Effector CD8-positive, alpha-beta T cell (primary cell): ENCODE results near the gene LRRC25.

Experiments used
- DNase-seq: peaks from one replicate; lab custom pipeline; 2025; lab: John Stamatoyannopoulos, UW
- total RNA-seq, 4 experiments: gene quantifications; one replicate each; lab custom pipeline; 2026; lab: John Stamatoyannopoulos, UW

The LRRC25 gene
- 0 to 0.73 (median 0.19) reads per million in 4 experiments for total RNA-seq

GRCh38 chr19:18397242-18398202 is at the start of gene LRRC25:
Gene LRRC25 (minus strand): TSS chr19:18397622. CDS start chr19:18396963, 659 bp downstream.
- DNase-seq: no peak

- DNase-seq: no peak
Measured at GRCh38 chr19:18446811-18447359, 49.5 kb upstream of the LRRC25 start.

- no peak for DNase-seq
Measured at GRCh38 chr19:18446145-18446810, 48.9 kb upstream of the LRRC25 start.

GRCh38 chr19:18445262-18445948 is 48.0 kb upstream of the LRRC25 start:
- no peak for DNase-seq

GRCh38 chr19:18444513-18444912 is 47.1 kb upstream of the LRRC25 start:
- no peak for DNase-seq

- no peak for DNase-seq
Measured at GRCh38 chr19:18443831-18444230, 46.4 kb upstream of the LRRC25 start.

GRCh38 chr19:18443406-18443805 is 46.0 kb upstream of the LRRC25 start:
- no peak for DNase-seq

GRCh38 chr19:18442941-18443340 is 45.5 kb upstream of the LRRC25 start:
- no peak for DNase-seq

GRCh38 chr19:18441804-18442788 is 44.7 kb upstream of the LRRC25 start:
- no peak for DNase-seq

GRCh38 chr19:18440936-18441803 is 43.7 kb upstream of the LRRC25 start:
- DNase-seq: no peak

GRCh38 chr19:18440415-18440877 is 43.0 kb upstream of the LRRC25 start:
- DNase-seq: no peak

- DNase-seq: no peak
Measured at GRCh38 chr19:18439910-18440237, 42.5 kb upstream of the LRRC25 start.

GRCh38 chr19:18439025-18439909 is 41.8 kb upstream of the LRRC25 start:
- no peak for DNase-seq

- no peak for DNase-seq
Measured at GRCh38 chr19:18438331-18439024, 41.1 kb upstream of the LRRC25 start.

- peak; percentile 74 for DNase-seq
Measured at GRCh38 chr19:18437491-18438330, 40.3 kb upstream of the LRRC25 start, which contains the start of gene ISYNA1. Gene ISYNA1 (minus strand): TSS chr19:18438133. CDS start chr19:18437979, 154 bp downstream.

- DNase-seq: peak; percentile 82
Measured at GRCh38 chr19:18436671-18437490, 39.5 kb upstream of the LRRC25 start.
